Measurements from ENCODE around the gene CARS1. TPM values are rescaled to one million over a fixed set of nuclear protein-coding genes. Genes with fewer than 3 reads are reported as not detected.

Gene CARS1
- total and polyA plus RNA-seq, 9 of the 15 experiments (the other 6 are each of a cell fraction or from before 2014, with no cell fraction given) = 14.4 to 106 (median 73.6) TPM

- CTCF ChIA-PET (ENCODE audit: low intra/inter-chr PET ratio) = no interaction called here
- POLR2A ChIA-PET = interaction anchor here (1.2 to 2.7 kb wide), 2 partner anchors 13 to 21 kb away, joined by 3 to 12 read pairs; no protein-coding TSS in a partner anchor
- H3K4me2 ChIP-seq (ENCODE audit: insufficient read depth, low read length) = peak overlapping the region; percentile 51
- peaks cover 56% of the 10 kb centered on the region; the same call in 2 of the 3 replicates for H3K36me3 ChIP-seq (ENCODE audit: control insufficient read depth, insufficient read depth, low read length)
- no peak overlapping the region for H2AFZ ChIP-seq (ENCODE audit: low read depth, low read length)
- no peaks in the 10 kb centered on the region for H3K27me3 ChIP-seq (ENCODE audit: control insufficient read depth in 2 of 2, insufficient read depth in 2 of 2, low read length in 2 of 2)
- H3K9me1 ChIP-seq (ENCODE audit: control insufficient read depth, insufficient read depth, low read length) = peaks cover 32% of the 10 kb centered on the region
- H3K9me3 ChIP-seq (replicated peaks; ENCODE audit: control insufficient read depth, insufficient read depth, low read depth, low read length) = no peaks in the 10 kb centered on the region
- no TSS peak for BruUV-seq (replicated peaks)
- peaks cover 78% of the 10 kb centered on the region for H4K20me1 ChIP-seq (replicated peaks; ENCODE audit: control insufficient read depth, insufficient read depth, low read length)
- peaks cover 28 to 42% of the 10 kb centered on the region in 2 experiments; a peak in 4 of 5 replicates for H3K4me1 ChIP-seq (replicated peaks in 1 of 2; ENCODE audit: control insufficient read depth in 2 of 2, insufficient read depth in 2 of 2, low read length in 2 of 2)
- no peak overlapping the region for H3K4me3 ChIP-seq
- H3K79me2 ChIP-seq (ENCODE audit: control insufficient read depth, insufficient read depth, low read length) = peaks cover 94% of the 10 kb centered on the region
- WGBS (ENCODE audit: insufficient coverage, low coverage, missing lambda C conversion rate) = 48% methylated on average over 12 of the region's 13 CpGs
- peak; percentile 62 for ATAC-seq
- peak in 2 of 4 experiments; percentile 47 to 65 for DNase-seq (ENCODE audit: extremely low read depth in 1 of 4, low spot score in 3 of 4)
- peak overlapping the region; percentile 3 to 79; a peak in 2 of 4 replicates for H3K9ac ChIP-seq (ENCODE audit: insufficient read depth in 1 of 2, low read depth in 2 of 2, low read length in 2 of 2)
- in situ Hi-C loops (cut with MboI) (no loop called here), intact Hi-C loops (cut with micrococcal nuclease) (no loop called here)
- peak; percentile 81 for FAIRE-seq
- peak overlapping the region; percentile 21; the same call in 1 of the 3 replicates for H3K27ac ChIP-seq (ENCODE audit: extremely low read depth, low read depth, low read length)
- TF ChIP-seq SIN3A (IDR thresholded peaks at IDR 0.05; ENCODE audit: borderline replicate concordance in 2 of 2, control insufficient read depth in 1 of 2, low read depth in 2 of 2, low read length in 2 of 2) (peak in 1 of 2 experiments; percentile 71; a peak in 1 of 4 replicates), ZNF316 (IDR thresholded peaks at IDR 0.05) (peak; percentile 65), TOE1 (IDR thresholded peaks at IDR 0.05; ENCODE audit: borderline replicate concordance) (peak; percentile 71; the same call in 1 of the 2 replicates), TOE1 (CRISPR knock-in tag; IDR thresholded peaks at IDR 0.05; ENCODE audit: borderline replicate concordance, low read depth) (no peak), RBFOX2 (IDR thresholded peaks at IDR 0.05; ENCODE audit: low read depth, low read length) (0 out of 2 replicates have a peak, but pooled peaks have one; percentile 31), ZNF830 (CRISPR knock-in tag; IDR thresholded peaks at IDR 0.05) (no peak), ZKSCAN8 (CRISPR knock-in tag; IDR thresholded peaks at IDR 0.05) (no peak), TFE3 (CRISPR knock-in tag; IDR thresholded peaks at IDR 0.05) (peak; percentile 75), ZEB2 (IDR thresholded peaks at IDR 0.05) (no peak), EZH2 (IDR thresholded peaks at IDR 0.05; ENCODE audit: borderline replicate concordance, low read depth, low read length) (no peak), TFAP4 (CRISPR knock-in tag; IDR thresholded peaks at IDR 0.05; ENCODE audit: borderline replicate concordance) (peak; percentile 74; the same call in 1 of the 2 replicates), C11orf30 (IDR thresholded peaks at IDR 0.05; ENCODE audit: low read depth) (peak; percentile 59; the same call in 1 of the 2 replicates), KLF16 (IDR thresholded peaks at IDR 0.05) (no peak), USF2 (CRISPR knock-in tag; IDR thresholded peaks at IDR 0.05) (peak; percentile 66), BRF2 (IDR thresholded peaks at IDR 0.05; ENCODE audit: borderline replicate concordance, insufficient read depth, insufficient read length) (no peak), ZNF408 (CRISPR knock-in tag; IDR thresholded peaks at IDR 0.05; ENCODE audit: low read depth) (no peak)
Measured at GRCh38 chr11:3051196-3052108, 5.8 kb downstream of the CARS1 start.
